IPS DF 4.7 (cell line): ENCODE data around the gene CYP4A11.
"Not testable (repeated sequence)": the region's sequence is repeated elsewhere in the genome, so short reads cannot be mapped to it uniquely, and the experiment has no call there.

ENCODE experiments used
- DNase-seq: peaks from one replicate; pipeline ENCODE4 v3.0.0-alpha.2; 2013; ENCODE audit warnings: low spot score; ENCODE audit errors: extremely low read depth

The CYP4A11 gene

DNA sequence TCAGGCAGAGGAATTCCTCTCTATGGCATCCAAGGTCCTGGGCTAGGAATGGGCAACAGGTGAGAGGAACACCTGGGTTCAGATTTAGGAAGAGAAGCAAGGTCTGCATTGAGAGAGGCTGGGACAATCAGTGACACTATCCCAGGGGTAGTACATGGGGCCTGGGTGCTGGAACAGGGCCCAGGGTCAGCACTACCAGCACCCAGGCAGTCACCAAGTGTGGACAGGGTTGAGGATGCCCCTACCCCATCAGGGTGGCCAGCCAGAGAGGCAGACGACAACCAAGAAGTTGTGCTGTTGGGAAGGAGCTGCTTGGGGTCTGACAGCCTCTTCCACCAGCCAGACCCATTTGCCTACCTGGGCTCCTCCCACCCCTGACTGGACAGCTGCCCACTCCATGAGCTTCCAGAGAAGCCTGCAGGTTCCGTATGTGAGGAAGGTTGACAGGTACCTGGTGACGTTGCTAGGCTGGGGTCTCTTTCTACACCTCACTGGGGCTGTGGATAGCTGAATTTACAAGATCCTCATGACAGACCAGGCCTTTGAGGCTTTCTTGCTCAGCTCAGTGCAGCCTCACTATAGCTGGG lies 13.9 kb downstream of the CYP4A11 start:
- no peak for DNase-seq

DNA sequence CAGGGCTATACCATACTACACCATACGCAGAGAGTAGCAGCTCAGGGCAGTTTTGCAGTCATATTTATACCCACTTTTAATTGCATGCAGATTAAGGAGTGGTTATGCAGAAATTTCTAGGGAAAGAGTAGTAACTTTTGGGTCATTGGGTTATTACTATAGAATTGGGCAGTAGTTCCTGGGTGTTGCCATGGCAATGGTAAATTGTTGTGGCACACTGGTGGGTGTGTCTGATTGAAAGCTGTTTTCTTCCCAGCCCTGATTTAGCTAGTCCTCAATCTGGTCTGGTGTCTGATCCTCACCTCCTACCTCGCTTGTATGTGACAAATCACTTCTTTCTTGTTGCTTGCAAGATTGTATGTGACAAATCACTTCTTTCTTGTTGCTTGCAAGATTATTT lies 30.5 kb downstream of the CYP4A11 start:
- DNase-seq = no peak

DNA sequence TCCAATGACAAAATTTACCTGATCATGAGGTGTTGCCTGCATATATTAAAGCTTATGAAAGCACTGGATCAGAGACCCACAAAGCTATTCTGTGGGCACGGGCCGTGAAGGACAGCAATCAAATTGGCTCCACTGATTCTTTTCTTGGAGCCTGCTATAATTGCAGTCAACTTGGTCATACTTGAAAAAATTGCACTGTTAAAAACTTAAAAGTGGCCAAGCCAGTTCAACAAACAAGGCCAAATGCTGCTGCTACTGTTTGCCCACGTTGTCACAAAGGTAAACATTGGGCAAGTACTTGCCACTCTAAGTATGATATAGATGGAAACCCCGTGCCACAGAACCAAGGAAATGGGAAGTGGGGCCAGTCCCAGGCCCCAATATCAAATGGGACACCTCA lies 37.8 kb downstream of the CYP4A11 start:
- no peak for DNase-seq

DNA sequence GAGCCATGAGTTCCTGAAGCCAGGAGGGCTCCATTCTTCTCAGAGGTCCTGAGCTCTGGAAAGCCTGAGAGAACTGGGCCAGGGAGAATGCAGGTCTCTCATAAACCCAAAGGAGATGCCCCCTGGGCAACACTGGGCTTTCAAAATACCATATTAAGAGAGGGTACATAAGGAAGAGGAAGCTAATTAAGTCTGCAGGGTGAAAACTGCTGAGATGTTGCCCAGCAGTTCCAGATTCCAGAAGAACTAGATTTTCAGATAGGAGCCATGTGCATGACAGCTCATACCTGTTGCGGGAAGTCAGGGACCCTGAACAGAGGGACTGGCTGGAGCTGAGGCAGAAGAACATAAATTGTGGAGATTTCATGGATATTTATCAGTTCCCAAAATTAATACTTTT lies 40.9 kb downstream of the CYP4A11 start:
- no peak for DNase-seq

DNA sequence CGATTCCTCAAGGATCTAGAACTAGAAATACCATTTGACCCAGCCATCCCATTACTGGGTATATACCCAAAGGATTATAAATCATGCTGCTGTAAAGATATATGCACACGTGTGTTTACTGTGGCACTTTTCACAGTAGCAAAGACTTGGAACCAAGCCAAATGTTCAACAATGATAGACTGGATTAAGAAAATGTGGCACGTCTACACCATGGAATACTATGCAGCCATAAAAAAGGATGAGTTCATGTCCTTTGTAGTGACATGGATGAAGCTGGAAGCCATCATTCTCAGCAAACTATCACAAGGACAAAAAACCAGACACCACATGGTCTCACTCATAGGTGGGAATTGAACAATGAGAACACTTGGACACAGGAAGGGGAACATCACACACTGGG lies 59.6 kb downstream of the CYP4A11 start:
- not testable (repeated sequence) for DNase-seq
